HCT116 (cell line): Measurements from ENCODE around the gene ADGRL3. TPM values are rescaled to one million over a fixed set of nuclear protein-coding genes. Genes with fewer than 3 reads are reported as not detected.

Experiments
- ATAC-seq: fragments of 200-7000 bp; cut with Tn5 transposase; 2 replicates; pipeline ENCODE4 v1.9.1; 2020; ENCODE audit warnings: mild to moderate bottlenecking, moderate library complexity
- BruUV-seq: library from RNA; stranded (reverse); fragments of 400-500 nt; replicated peaks from 2 replicates; lab custom pipeline; 2021; lab: Mats Ljungman, UMichigan
- CTCF ChIA-PET: fragments of 300-600 bp; sonication (Branson Sonifier 250); formaldehyde crosslinking; loops from one replicate; lab custom pipeline; 2021; ENCODE audit warnings: antibody characterized with exemption; lab: Charles Lee
- POLR2A ChIA-PET: fragments of 300-600, 350-600 bp; sonication (Branson Sonifier 250); formaldehyde crosslinking; loops from one replicate; lab custom pipeline; 2021; ENCODE audit warnings: antibody characterized with exemption; lab: Charles Lee
- RAD21 ChIA-PET, 2 experiments: fragments of 300-600 bp; sonication (Branson Sonifier 250); formaldehyde crosslinking; loops; one replicate each; lab custom pipeline; 2023; ENCODE audit warnings: low total read pairs in 2 of 2; ENCODE audit not compliant: uncharacterized antibody in 2 of 2, unreplicated experiment in 2 of 2, low non-redundant PET in 1 of 2; lab: Charles Lee
- DNase-seq: peaks from one replicate; pipeline ENCODE4 v3.0.0-alpha.2; 2010; ENCODE audit warnings: low read depth, low spot score
- H2AFZ ChIP-seq: fragments of 200-600 bp; shearing (Covaris generic), sonication (generic); 2 replicates; pipeline ENCODE4 v1.6.1; 2017; ENCODE audit warnings: low read depth, mixed run types, mixed read lengths, antibody characterized with exemption, low read length; ENCODE audit not compliant: poor library complexity, severe bottlenecking
- H3K27ac ChIP-seq: 2 replicates; pipeline ENCODE4 v1.5.1; 2012; ENCODE audit warnings: low read depth, low read length
- H3K27me3 ChIP-seq: fragments of 200-600 bp; sonication (generic); 2 replicates; pipeline ENCODE4 v1.6.1; 2016; ENCODE audit warnings: mixed run types, low read length, mixed read lengths; ENCODE audit not compliant: insufficient read depth
- H3K36me3 ChIP-seq, 2 experiments: fragments of 200-500 bp in 1 of 2; fragments of 200-600 bp in 1 of 2; sonication (Bioruptor generic) in 1 of 2; sonication (generic) in 1 of 2; 2 replicates each; pipeline versions ENCODE4 v1.5.1 to v1.6.1; 2014 to 2016; ENCODE audit warnings: low read length in 2 of 2, inconsistent platforms in 1 of 2, mixed read lengths in 1 of 2, mixed run types in 1 of 2; ENCODE audit not compliant: insufficient read depth in 2 of 2, control insufficient read depth in 1 of 2
- H3K4me1 ChIP-seq, 2 experiments: fragments of 200-600 bp in 1 of 2; sonication (generic) in 1 of 2; 2 replicates each; pipeline versions ENCODE4 v1.5.1 to v1.6.1; 2012 to 2017; ENCODE audit warnings: low read length in 2 of 2, inconsistent platforms in 1 of 2, mild to moderate bottlenecking in 1 of 2, mixed read lengths in 1 of 2, mixed run types in 1 of 2, moderate library complexity in 1 of 2; ENCODE audit not compliant: insufficient read depth in 2 of 2, control insufficient read depth in 1 of 2
- H3K4me2 ChIP-seq: fragments of 200-600 bp; sonication (generic); 2 replicates; pipeline ENCODE4 v1.6.1; 2017; ENCODE audit warnings: mixed run types, low read length, mixed read lengths
- H3K4me3 ChIP-seq, 2 experiments: fragments of 200-600 bp in 1 of 2; sonication (generic) in 1 of 2; replicated peaks in 1 of 2; 2 replicates each; pipeline ENCODE4 v1.5.1; 2011 to 2016; ENCODE audit warnings: low read length in 2 of 2, control low read depth in 1 of 2, low read depth in 1 of 2, mild to moderate bottlenecking in 1 of 2, mixed read lengths in 1 of 2, mixed run types in 1 of 2
- H3K79me2 ChIP-seq: fragments of 200-600 bp; sonication (generic); 2 replicates; pipeline ENCODE4 v1.6.1; 2017; ENCODE audit warnings: mild to moderate bottlenecking, mixed run types, low read length, moderate library complexity, mixed read lengths; ENCODE audit not compliant: insufficient read depth
- H3K9ac ChIP-seq: fragments of 200-600 bp; sonication (generic); 2 replicates; pipeline ENCODE4 v1.6.1; 2016; ENCODE audit warnings: low read length, mixed read lengths
- H3K9me2 ChIP-seq: fragments of 200-600 bp; sonication (generic), shearing (Covaris generic); 2 replicates; pipeline ENCODE4 v1.6.1; 2017; ENCODE audit warnings: mixed run types, mild to moderate bottlenecking, moderate library complexity; ENCODE audit not compliant: insufficient read depth
- H3K9me3 ChIP-seq, 2 experiments: fragments of 200-500 bp in 1 of 2; fragments of 200-600 bp in 1 of 2; sonication (Bioruptor generic) in 1 of 2; sonication (generic) in 1 of 2; 2 replicates each; pipeline ENCODE4 v1.6.1; 2014 to 2017; ENCODE audit warnings: low read length in 2 of 2, mixed read lengths in 2 of 2, inconsistent platforms in 1 of 2, low read depth in 1 of 2, mild to moderate bottlenecking in 1 of 2, mixed run types in 1 of 2, moderate library complexity in 1 of 2; ENCODE audit not compliant: control insufficient read depth in 1 of 2, insufficient read depth in 1 of 2
- H4K20me1 ChIP-seq: fragments of 200-600 bp; sonication (generic), shearing (Covaris generic); 2 replicates; pipeline ENCODE4 v1.6.1; 2017; ENCODE audit warnings: mixed run types, mild to moderate bottlenecking, moderate library complexity; ENCODE audit not compliant: insufficient read depth
- CBX3 ChIP-seq: IDR thresholded peaks from 2 replicates; pipeline ENCODE4 v1.6.1; 2012; ENCODE audit warnings: low read depth
- CTCF ChIP-seq, 3 experiments: fragments of 200-600 bp in 1 of 3; sonication (generic) in 1 of 3; IDR thresholded peaks in 2 of 3; conservative IDR thresholded peaks in 1 of 3; 2 replicates each; pipeline ENCODE4 v1.5.1; 2012 to 2017; ENCODE audit warnings: low read depth in 2 of 3, low read length in 2 of 3, antibody characterized with exemption in 1 of 3, borderline replicate concordance in 1 of 3, control low read depth in 1 of 3, mild to moderate bottlenecking in 1 of 3, mixed read lengths in 1 of 3, mixed run types in 1 of 3, moderate library complexity in 1 of 3; ENCODE audit not compliant: insufficient read depth in 1 of 3
- EGR1 ChIP-seq: IDR thresholded peaks from 2 replicates; pipeline ENCODE4 v1.6.1; 2012; ENCODE audit warnings: low read depth
- EZH2 ChIP-seq: fragments of 200-600 bp; sonication (generic); IDR thresholded peaks from 2 replicates; pipeline ENCODE4 v1.6.1; 2017; ENCODE audit warnings: antibody characterized with exemption, mixed run types
- EZH2phosphoT487 ChIP-seq: fragments of 200-600 bp; IDR thresholded peaks from 2 replicates; pipeline ENCODE4 v1.6.1; 2018; ENCODE audit warnings: antibody characterized with exemption, borderline replicate concordance
- MAX ChIP-seq: IDR thresholded peaks from 2 replicates; pipeline ENCODE4 v1.6.1; 2012
- POLR2AphosphoS5 ChIP-seq: IDR thresholded peaks from 2 replicates; pipeline ENCODE4 v1.6.1; 2011; ENCODE audit warnings: mild to moderate bottlenecking, low read depth, low read length, moderate library complexity
- RAD21 ChIP-seq: IDR thresholded peaks from 2 replicates; pipeline ENCODE4 v1.6.1; 2012; ENCODE audit warnings: low read depth, mild to moderate bottlenecking
- REST ChIP-seq: IDR thresholded peaks from 2 replicates; pipeline ENCODE4 v1.6.1; 2012; ENCODE audit warnings: low read depth
- SP1 ChIP-seq: IDR thresholded peaks from 2 replicates; pipeline ENCODE4 v1.6.1; 2012; ENCODE audit warnings: low read depth
- SRF ChIP-seq: IDR thresholded peaks from 2 replicates; pipeline ENCODE4 v1.6.1; 2012; ENCODE audit warnings: low read depth
- YY1 ChIP-seq: IDR thresholded peaks from 2 replicates; pipeline ENCODE4 v1.6.1; 2011; ENCODE audit warnings: low read length, low read depth, moderate library complexity, mild to moderate bottlenecking; ENCODE audit not compliant: insufficient replicate concordance; ENCODE audit errors: extremely low read depth
- ZBTB33 ChIP-seq: IDR thresholded peaks from 2 replicates; pipeline ENCODE4 v1.6.1; 2011; ENCODE audit warnings: mild to moderate bottlenecking, low read length, moderate library complexity; ENCODE audit not compliant: insufficient replicate concordance; ENCODE audit errors: extremely low read depth
- intact Hi-C: fragments of 100-400 bp; cut with micrococcal nuclease; formaldehyde crosslinking; loops from 2 replicates; pipeline ENCODE4 v1.10.0; 2022
- total RNA-seq: library from RNA; stranded (reverse); gene quantifications from one replicate; pipeline ENCODE4 v1.2.1, GENCODE V29; 2021; ENCODE audit not compliant: unreplicated experiment

ADGRL3 gene
- total RNA-seq, 1 experiment from 2014 or later: not detected

- no peaks in the 10 kb centered on the region for H3K4me1 ChIP-seq
- RAD21 ChIA-PET: no interaction called here
- H4K20me1 ChIP-seq: no peaks in the 10 kb centered on the region
- H2AFZ ChIP-seq: no peak overlapping the region
- H3K9me2 ChIP-seq: no peaks in the 10 kb centered on the region
- BruUV-seq: no TSS peak
- H3K9me3 ChIP-seq: peaks cover 8 to 27% of the 10 kb centered on the region in 2 experiments; a peak in 2 of 4 replicates
- H3K4me3 ChIP-seq: no peak overlapping the region
- no peak for ATAC-seq
- no peaks in the 10 kb centered on the region for H3K36me3 ChIP-seq
- TF ChIP-seq SRF: no peak
- TF ChIP-seq, all 23 proteins: peak for 0
- ChIA-PET POLR2A (no interaction called here), CTCF (no interaction called here)
- no peak for DNase-seq
- no peak overlapping the region for H3K4me2 ChIP-seq
- intact Hi-C loops: no loop called here
- no peak overlapping the region for H3K9ac ChIP-seq
- no peaks in the 10 kb centered on the region for H3K79me2 ChIP-seq
- H3K27ac ChIP-seq: no peak overlapping the region
- H3K27me3 ChIP-seq: no peaks in the 10 kb centered on the region
Measured at GRCh38 chr4:61192392-61192791, 7.7 kb upstream of the ADGRL3 start.

GRCh38 chr4:61193863-61194262 is 6.3 kb upstream of the ADGRL3 start:
- DNase-seq: no peak
- POLR2A ChIA-PET: no interaction called here
- H3K79me2 ChIP-seq: no peaks in the 10 kb centered on the region
- peaks cover 15 to 27% of the 10 kb centered on the region in 2 experiments; a peak in 2 of 4 replicates for H3K9me3 ChIP-seq
- no peak overlapping the region for H3K27ac ChIP-seq
- H4K20me1 ChIP-seq: no peaks in the 10 kb centered on the region
- no peak overlapping the region for H3K4me3 ChIP-seq
- H3K4me2 ChIP-seq: no peak overlapping the region
- H3K9ac ChIP-seq: no peak overlapping the region
- intact Hi-C loops: no loop called here
- no peak for ATAC-seq
- H3K4me1 ChIP-seq: no peaks in the 10 kb centered on the region
- RAD21 ChIA-PET: no interaction called here
- no peaks in the 10 kb centered on the region for H3K9me2 ChIP-seq
- H3K36me3 ChIP-seq: no peaks in the 10 kb centered on the region
- H2AFZ ChIP-seq: no peak overlapping the region
- no peaks in the 10 kb centered on the region for H3K27me3 ChIP-seq
- BruUV-seq: no TSS peak
- CTCF ChIA-PET: no interaction called here
- TF ChIP-seq CTCF (IDR thresholded peaks at IDR 0.05 in 2 of 3, conservative IDR thresholded peaks at IDR 0.05 in 1 of 3; ENCODE audit: borderline replicate concordance in 1 of 3, insufficient read depth in 1 of 3, low read depth in 2 of 3, low read length in 2 of 3): no peak
- TF ChIP-seq SP1: no peak
- TF ChIP-seq POLR2AphosphoS5: no peak
- TF ChIP-seq ZBTB33: no peak
- TF ChIP-seq RAD21: no peak
- no peak for TF ChIP-seq EZH2phosphoT487
- TF ChIP-seq CBX3: no peak
- no peak for TF ChIP-seq REST
- no peak for TF ChIP-seq EZH2
- no peak for TF ChIP-seq EGR1
- TF ChIP-seq YY1: no peak
- no peak for TF ChIP-seq MAX
